ENCODE results near the gene ABCA5. TPM values are rescaled to one million over a fixed set of nuclear protein-coding genes. Genes with fewer than 3 reads are reported as not detected.

Gene ABCA5
- total and polyA plus RNA-seq, 4 donors: 18.7 to 84.4 (median 48.8) TPM

GRCh38 chr17:69358688-69359596 lies 32.0 kb upstream of the ABCA5 start:
- no peak for DNase-seq (ENCODE audit: low spot score)
- no peak overlapping the region for H3K9ac ChIP-seq (ENCODE audit: low read depth in 1 of 2, low read length in 2 of 2)
- TF ChIP-seq TAF1 (conservative IDR thresholded peaks at IDR 0.05) (no peak), FOXA1 (IDR thresholded peaks at IDR 0.05) (no peak), HNF4A (conservative IDR thresholded peaks at IDR 0.05) (no peak), GABPA (IDR thresholded peaks at IDR 0.05 in 1 of 2, conservative IDR thresholded peaks at IDR 0.05 in 1 of 2) (no peak), ATF3 (IDR thresholded peaks at IDR 0.05) (no peak), NR2F2 (IDR thresholded peaks at IDR 0.05) (no peak), RXRA (IDR thresholded peaks at IDR 0.05) (no peak), YY1 (IDR thresholded peaks at IDR 0.05) (no peak), CTCF (IDR thresholded peaks at IDR 0.05; ENCODE audit: low read depth, low read length, missing input control) (no peak), FOXA2 (IDR thresholded peaks at IDR 0.05) (no peak), MAX (IDR thresholded peaks at IDR 0.05) (no peak), JUND (IDR thresholded peaks at IDR 0.05) (no peak), EGR1 (IDR thresholded peaks at IDR 0.05; ENCODE audit: low read depth in 2 of 2) (no peak)
- TF ChIP-seq, protein P1, sequence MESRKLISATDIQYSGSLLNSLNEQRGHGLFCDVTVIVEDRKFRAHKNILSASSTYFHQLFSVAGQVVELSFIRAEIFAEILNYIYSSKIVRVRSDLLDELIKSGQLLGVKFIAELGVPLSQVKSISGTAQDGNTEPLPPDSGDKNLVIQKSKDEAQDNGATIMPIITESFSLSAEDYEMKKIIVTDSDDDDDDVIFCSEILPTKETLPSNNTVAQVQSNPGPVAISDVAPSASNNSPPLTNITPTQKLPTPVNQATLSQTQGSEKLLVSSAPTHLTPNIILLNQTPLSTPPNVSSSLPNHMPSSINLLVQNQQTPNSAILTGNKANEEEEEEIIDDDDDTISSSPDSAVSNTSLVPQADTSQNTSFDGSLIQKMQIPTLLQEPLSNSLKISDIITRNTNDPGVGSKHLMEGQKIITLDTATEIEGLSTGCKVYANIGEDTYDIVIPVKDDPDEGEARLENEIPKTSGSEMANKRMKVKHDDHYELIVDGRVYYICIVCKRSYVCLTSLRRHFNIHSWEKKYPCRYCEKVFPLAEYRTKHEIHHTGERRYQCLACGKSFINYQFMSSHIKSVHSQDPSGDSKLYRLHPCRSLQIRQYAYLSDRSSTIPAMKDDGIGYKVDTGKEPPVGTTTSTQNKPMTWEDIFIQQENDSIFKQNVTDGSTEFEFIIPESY (IDR thresholded peaks at IDR 0.05): no peak
- TF ChIP-seq, protein P2, sequence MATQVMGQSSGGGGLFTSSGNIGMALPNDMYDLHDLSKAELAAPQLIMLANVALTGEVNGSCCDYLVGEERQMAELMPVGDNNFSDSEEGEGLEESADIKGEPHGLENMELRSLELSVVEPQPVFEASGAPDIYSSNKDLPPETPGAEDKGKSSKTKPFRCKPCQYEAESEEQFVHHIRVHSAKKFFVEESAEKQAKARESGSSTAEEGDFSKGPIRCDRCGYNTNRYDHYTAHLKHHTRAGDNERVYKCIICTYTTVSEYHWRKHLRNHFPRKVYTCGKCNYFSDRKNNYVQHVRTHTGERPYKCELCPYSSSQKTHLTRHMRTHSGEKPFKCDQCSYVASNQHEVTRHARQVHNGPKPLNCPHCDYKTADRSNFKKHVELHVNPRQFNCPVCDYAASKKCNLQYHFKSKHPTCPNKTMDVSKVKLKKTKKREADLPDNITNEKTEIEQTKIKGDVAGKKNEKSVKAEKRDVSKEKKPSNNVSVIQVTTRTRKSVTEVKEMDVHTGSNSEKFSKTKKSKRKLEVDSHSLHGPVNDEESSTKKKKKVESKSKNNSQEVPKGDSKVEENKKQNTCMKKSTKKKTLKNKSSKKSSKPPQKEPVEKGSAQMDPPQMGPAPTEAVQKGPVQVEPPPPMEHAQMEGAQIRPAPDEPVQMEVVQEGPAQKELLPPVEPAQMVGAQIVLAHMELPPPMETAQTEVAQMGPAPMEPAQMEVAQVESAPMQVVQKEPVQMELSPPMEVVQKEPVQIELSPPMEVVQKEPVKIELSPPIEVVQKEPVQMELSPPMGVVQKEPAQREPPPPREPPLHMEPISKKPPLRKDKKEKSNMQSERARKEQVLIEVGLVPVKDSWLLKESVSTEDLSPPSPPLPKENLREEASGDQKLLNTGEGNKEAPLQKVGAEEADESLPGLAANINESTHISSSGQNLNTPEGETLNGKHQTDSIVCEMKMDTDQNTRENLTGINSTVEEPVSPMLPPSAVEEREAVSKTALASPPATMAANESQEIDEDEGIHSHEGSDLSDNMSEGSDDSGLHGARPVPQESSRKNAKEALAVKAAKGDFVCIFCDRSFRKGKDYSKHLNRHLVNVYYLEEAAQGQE (IDR thresholded peaks at IDR 0.05): no peak
- no peak overlapping the region for H3K4me3 ChIP-seq (ENCODE audit: low read depth in 1 of 3, low read length in 3 of 3)
- H3K36me3 ChIP-seq (ENCODE audit: control insufficient read depth in 4 of 4, insufficient read depth in 3 of 4, low read depth in 1 of 4, low read length in 3 of 4): no peaks in the 10 kb centered on the region
- no peaks in the 10 kb centered on the region for H3K9me3 ChIP-seq (ENCODE audit: control insufficient read depth in 4 of 4, low read length in 3 of 4)
- H3K27ac ChIP-seq (ENCODE audit: low read depth in 1 of 2, low read length in 2 of 2): no peak overlapping the region
- no peaks in the 10 kb centered on the region for H3K4me1 ChIP-seq (ENCODE audit: control insufficient read depth in 4 of 4, insufficient read depth in 4 of 4, low read length in 3 of 4)
- WGBS: 82% methylated on average over 3 of the region's 3 CpGs
- no peaks in the 10 kb centered on the region for H3K27me3 ChIP-seq (ENCODE audit: control insufficient read depth in 4 of 4, insufficient read depth in 4 of 4, low read length in 3 of 4)

All from liver (tissue), 9 donors.